K562 (cell line): ENCODE data around the gene TMCC1. TPM values are rescaled to one million over a fixed set of nuclear protein-coding genes. Genes with fewer than 3 reads are reported as not detected.

Experiments used
- ATAC-seq: fragments of 200-7000 bp; cut with Tn5 transposase; 3 replicates; pipeline ENCODE4 v1.9.1; 2020; ENCODE audit warnings: moderate library complexity
- BruUV-seq: library from RNA; stranded (reverse); fragments of 400-500 nt; replicated peaks from 2 replicates; lab custom pipeline; 2021; lab: Mats Ljungman, UMichigan
- CTCF ChIA-PET: fragments of 300-600 bp; formaldehyde crosslinking; extraction: SDS; loops from one replicate; lab custom pipeline; 2021; ENCODE audit warnings: low intra/inter-chr PET ratio; lab: Yijun Ruan, JAX
- POLR2A ChIA-PET: fragments of 300-600, 350-650 bp; sonication (Branson Sonifier 250); formaldehyde crosslinking; extraction: SDS; loops from one replicate; lab custom pipeline; 2021; ENCODE audit warnings: antibody characterized with exemption, inconsistent platforms; lab: Yijun Ruan, JAX
- DNase-seq, 4 experiments: peaks; one replicate each; pipeline versions ENCODE4 v3.0.0 to v3.0.0-alpha.2; 2011 to 2018; ENCODE audit warnings: low spot score in 3 of 4, mixed read lengths in 3 of 4; ENCODE audit errors: extremely low read depth in 1 of 4
- FAIRE-seq: peaks from 2 replicates; lab custom pipeline; 2011; peaks lifted over from hg19 to GRCh38; lab: Jason Lieb, UNC
- H2AFZ ChIP-seq: 2 replicates; pipeline ENCODE4 v1.6.0; 2011; ENCODE audit warnings: low read depth, low read length, control low read depth, inconsistent platforms
- H3K27ac ChIP-seq: fragments of 200-600 bp; 3 replicates; pipeline ENCODE4 v1.8.0; 2011; ENCODE audit warnings: low read depth, mild to moderate bottlenecking, control low read depth, inconsistent platforms, low read length, moderate library complexity, mixed read lengths; ENCODE audit errors: extremely low read depth
- H3K27me3 ChIP-seq, 2 experiments: fragments of 300-600 bp in 1 of 2; 2 replicates in 1 of 2; 3 replicates in 1 of 2; pipeline versions ENCODE4 v1.6.0 to v1.8.0; 2011; ENCODE audit warnings: inconsistent platforms in 2 of 2, low read length in 2 of 2, mild to moderate bottlenecking in 1 of 2, mixed read lengths in 1 of 2, moderate library complexity in 1 of 2; ENCODE audit not compliant: control insufficient read depth in 2 of 2, insufficient read depth in 2 of 2
- H3K36me3 ChIP-seq: fragments of 300-600 bp; 3 replicates; pipeline ENCODE4 v1.8.0; 2011; ENCODE audit warnings: mild to moderate bottlenecking, low read length, inconsistent platforms; ENCODE audit not compliant: control insufficient read depth, insufficient read depth
- H3K4me1 ChIP-seq, 2 experiments: fragments of 200-600 bp in 1 of 2; replicated peaks in 1 of 2; 2 replicates in 1 of 2; 3 replicates in 1 of 2; pipeline versions ENCODE4 v1.5.1 to v1.8.0; 2011; ENCODE audit warnings: inconsistent platforms in 2 of 2, low read length in 2 of 2, mild to moderate bottlenecking in 1 of 2, mixed read lengths in 1 of 2, moderate library complexity in 1 of 2; ENCODE audit not compliant: control insufficient read depth in 2 of 2, insufficient read depth in 2 of 2
- H3K4me2 ChIP-seq: 2 replicates; pipeline ENCODE4 v1.6.1; 2011; ENCODE audit warnings: low read length, control low read depth, inconsistent platforms, mixed read lengths; ENCODE audit not compliant: insufficient read depth
- H3K4me3 ChIP-seq: fragments of 200-600 bp; sonication (generic), shearing (Covaris generic); 2 replicates; pipeline ENCODE4 v1.5.1; 2016; ENCODE audit warnings: control low read depth, inconsistent platforms
- H3K79me2 ChIP-seq: fragments of 200-600 bp; 3 replicates; pipeline ENCODE4 v1.8.0; 2011; ENCODE audit warnings: low read length, inconsistent platforms; ENCODE audit not compliant: control insufficient read depth, insufficient read depth
- H3K9ac ChIP-seq, 2 experiments: 2 replicates each; pipeline versions ENCODE4 v1.6.0 to v1.6.1; 2011; ENCODE audit warnings: low read depth in 2 of 2, low read length in 2 of 2, control low read depth in 1 of 2, inconsistent platforms in 1 of 2, mild to moderate bottlenecking in 1 of 2, mixed read lengths in 1 of 2; ENCODE audit not compliant: insufficient read depth in 1 of 2
- H3K9me1 ChIP-seq: one replicate; pipeline ENCODE4 v1.6.0; 2011; ENCODE audit warnings: inconsistent platforms, mild to moderate bottlenecking, low read length, moderate library complexity; ENCODE audit not compliant: control insufficient read depth, insufficient read depth
- H3K9me3 ChIP-seq: replicated peaks from 2 replicates; pipeline ENCODE4 v1.5.1; 2011; ENCODE audit warnings: low read depth, low read length, inconsistent platforms; ENCODE audit not compliant: control insufficient read depth, insufficient read depth
- H4K20me1 ChIP-seq: replicated peaks from 2 replicates; pipeline ENCODE4 v1.6.1; 2011; ENCODE audit warnings: low read length, inconsistent platforms, mixed read lengths; ENCODE audit not compliant: control insufficient read depth, insufficient read depth
- CCNT2 ChIP-seq: IDR thresholded peaks from 2 replicates; pipeline ENCODE4 v1.6.1; 2011; ENCODE audit warnings: borderline replicate concordance, low read depth, mild to moderate bottlenecking, moderate library complexity, mixed read lengths, low read length; ENCODE audit not compliant: insufficient read length; ENCODE audit errors: extremely low read depth
- DDX20 ChIP-seq: fragments of 450-650 bp; IDR thresholded peaks from 2 replicates; pipeline ENCODE4 v1.6.1; 2016; ENCODE audit warnings: missing genetic modification characterization, low read depth, mild to moderate bottlenecking, missing compliant biosample characterization, moderate library complexity
- E2F6 ChIP-seq, 2 experiments: IDR thresholded peaks; 2 replicates each; pipeline ENCODE4 v1.6.1; 2011; ENCODE audit warnings: borderline replicate concordance in 1 of 2, control low read depth in 1 of 2, low read depth in 1 of 2, low read length in 1 of 2, mild to moderate bottlenecking in 1 of 2, mixed read lengths in 1 of 2, moderate library complexity in 1 of 2; ENCODE audit not compliant: insufficient read depth in 1 of 2, insufficient read length in 1 of 2, poor library complexity in 1 of 2, severe bottlenecking in 1 of 2; ENCODE audit errors: extremely low read depth in 1 of 2
- FOXA3 ChIP-seq, 2 experiments: fragments of 450-650 bp in 1 of 2; sonication (generic) in 1 of 2; formaldehyde crosslinking; IDR thresholded peaks in 1 of 2; conservative IDR thresholded peaks in 1 of 2; 2 replicates each; pipeline versions ENCODE4 v1.4.0 to v1.8.0; 2020 to 2022; ENCODE audit warnings: mild to moderate bottlenecking in 2 of 2, missing genetic modification reagents in 1 of 2
- GMEB1 ChIP-seq: fragments of 250-450 bp; sonication (Bioruptor Pico); IDR thresholded peaks from 2 replicates; pipeline ENCODE4 v1.4.0; 2020; ENCODE audit warnings: mild to moderate bottlenecking
- RBFOX2 ChIP-seq: fragments of 200-400 bp; formaldehyde crosslinking; IDR thresholded peaks from 2 replicates; pipeline ENCODE4 v1.6.1; 2017; ENCODE audit warnings: low read depth, mild to moderate bottlenecking, low read length, moderate library complexity
- WGBS: fragments of 100-300 bp; shearing (Covaris generic); methylation state at CpG from one replicate; pipeline ENCODE4 v1.1.6; 2016; ENCODE audit warnings: low coverage, mixed read lengths; ENCODE audit not compliant: insufficient coverage; ENCODE audit errors: missing lambda C conversion rate; 5-methylcytosine and 5-hydroxymethylcytosine counted together
- in situ Hi-C: fragments of 300-500 bp; cut with MboI; formaldehyde crosslinking; loops from 4 replicates; pipeline ENCODE4 v1.15.0; 2018; ENCODE audit warnings: inconsistent platforms, mixed read lengths
- intact Hi-C: fragments of 100-400 bp; cut with micrococcal nuclease; formaldehyde crosslinking; loops from 2 replicates; pipeline ENCODE4 v1.14.2; 2022
- polyA plus RNA-seq, 8 experiments: library from polyadenylated mRNA; depleted of rRNA in 4 of 8; stranded (reverse) in 5 of 8; unstranded in 3 of 8; fragments of >200 nt; fragmentation: Nextera tagmentation in 2 of 8; fragmentation: Illumina TruSeq in 1 of 8; extraction: Ambion mirVana in 2 of 8; extraction: Trizol in 1 of 8; gene quantifications; 2 replicates each; pipeline versions ENCODE4 v1.2.1 to v1.2.3, GENCODE V29; 2011 to 2014; ENCODE audit warnings: inconsistent platforms in 1 of 8, missing spikeins in 1 of 8
- total RNA-seq, 7 experiments: library from RNA; depleted of rRNA in 6 of 7; stranded (reverse); fragments of >200 nt in 6 of 7; fragmentation: Illumina TruSeq in 2 of 7; extraction: Trizol in 2 of 7; gene quantifications; 2 replicates each; pipeline versions ENCODE4 v1.2.1 to v1.2.3, GENCODE V29; 2011 to 2021; ENCODE audit warnings: low replicate concordance in 1 of 7

The TMCC1 gene
- total and polyA plus RNA-seq, 9 of the 15 experiments (the other 6 are each of a cell fraction or from before 2014, with no cell fraction given), result 0.89 to 8.7 (median 4.0) TPM

DNA sequence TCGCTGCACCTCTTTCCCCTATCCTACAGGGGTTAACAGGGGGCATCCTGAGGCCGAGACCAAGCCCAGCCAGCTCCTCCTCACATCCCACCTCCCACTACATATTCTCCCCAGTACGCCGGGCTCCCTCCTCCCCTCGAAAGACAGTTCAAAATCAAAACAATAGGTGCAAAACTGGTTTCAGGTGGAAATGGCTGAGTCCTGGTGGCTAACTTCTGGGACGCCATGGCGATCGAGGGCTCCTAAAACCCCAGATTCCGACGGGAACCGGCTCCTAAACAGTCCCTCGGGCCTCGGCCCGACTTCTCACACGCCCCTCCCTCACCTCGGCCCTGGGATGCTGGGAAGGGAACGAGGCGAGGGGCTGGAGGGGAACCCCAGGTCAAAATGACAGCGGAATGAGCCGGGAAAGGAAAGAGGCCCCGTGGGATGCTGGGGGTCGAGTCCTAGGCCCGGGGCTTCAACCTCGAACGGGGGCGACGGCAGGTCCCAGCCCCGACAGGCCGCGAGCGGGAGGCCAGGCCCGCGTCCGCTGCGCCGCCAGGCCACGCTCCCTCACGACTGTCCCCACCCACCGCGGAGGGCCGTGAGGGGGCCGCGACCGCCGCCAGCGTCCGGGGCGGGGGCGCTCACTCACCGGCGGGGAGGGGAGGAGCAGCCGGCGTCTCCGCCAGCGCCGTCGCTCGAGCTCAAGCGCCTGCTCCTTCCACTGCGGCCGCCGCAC is 492 bp downstream of the TMCC1 start:
- Histone ChIP-seq H3K9me1 (no peaks in the 10 kb centered on the region), H3K9me3 (no peaks in the 10 kb centered on the region), H3K4me2 (peak overlapping the region; percentile 87), H3K4me1 (peaks cover 4 to 15% of the 10 kb centered on the region in 2 experiments; a peak in 4 of 5 replicates), H4K20me1 (no peaks in the 10 kb centered on the region), H2AFZ (peak overlapping the region; percentile 87), H3K4me3 (peak overlapping the region; percentile 56), H3K27ac (peak overlapping the region; percentile 81), H3K27me3 (no peaks in the 10 kb centered on the region), H3K36me3 (0 out of 3 replicates have a peak, but pooled peaks cover 5% of the 10 kb centered on the region), H3K79me2 (peaks cover 33% of the 10 kb centered on the region), H3K9ac (peak overlapping the region; percentile 75 to 93)
- ATAC-seq (peak; percentile 88), FAIRE-seq (no peak), DNase-seq (peak; percentile 10 to 80 (median 72))
- in situ Hi-C loops (no loop called here), intact Hi-C loops (no loop called here)
- WGBS, result 5% methylated on average over 17 of the region's 62 CpGs
- CTCF ChIA-PET, result no interaction called here
- no TSS peak for BruUV-seq
- POLR2A ChIA-PET, result interaction anchor here (0.5 to 1.7 kb wide), 3 partner anchors 13 to 352 kb away, joined by 3 read pairs; no protein-coding TSS in a partner anchor
- TF ChIP-seq FOXA3 (CRISPR knock-in tag; conservative IDR thresholded peaks at IDR 0.05 in 1 of 2, IDR thresholded peaks at IDR 0.05 in 1 of 2) (0 out of 4 replicates have a peak, but pooled peaks of 1 of the 2 experiments have one; percentile 15), RBFOX2 (peak; percentile 78), DDX20 (tag) (no peak), E2F6 (IDR thresholded peaks at IDR 0.05; ENCODE audit: borderline replicate concordance in 1 of 2, extremely low read depth in 1 of 2, insufficient read depth in 1 of 2, insufficient read length in 1 of 2, low read depth in 1 of 2, low read length in 1 of 2, poor library complexity in 1 of 2, severe bottlenecking in 1 of 2) (peak; percentile 34 to 51), CCNT2 (peak; percentile 23), GMEB1 (CRISPR knock-in tag) (peak; percentile 54)
